ENCODE measurements around the gene TXNL1.

Gene TXNL1

GRCh38 chr18:56562479-56562878 is 75.9 kb downstream of the TXNL1 start:
- H3K9me3 ChIP-seq (ENCODE audit: severe bottlenecking): no peaks in the 10 kb centered on the region
- ATAC-seq (ENCODE audit: low read depth) (no peak), DNase-seq (ENCODE audit: low spot score) (no peak)
- no peaks in the 10 kb centered on the region for H3K36me3 ChIP-seq (ENCODE audit: low read depth)
- no peaks in the 10 kb centered on the region for H3K27me3 ChIP-seq (ENCODE audit: insufficient read depth, poor library complexity, severe bottlenecking)
- H3K4me3 ChIP-seq (ENCODE audit: severe bottlenecking): no peak overlapping the region
- TF ChIP-seq CTCF (IDR thresholded peaks at IDR 0.05; ENCODE audit: poor library complexity, severe bottlenecking): no peak
- no peak overlapping the region for H3K27ac ChIP-seq (ENCODE audit: poor library complexity, severe bottlenecking)
- no peaks in the 10 kb centered on the region for H3K4me1 ChIP-seq (ENCODE audit: insufficient read depth, poor library complexity, severe bottlenecking)

- H3K27ac ChIP-seq (ENCODE audit: poor library complexity, severe bottlenecking): no peak overlapping the region
- DNase-seq (ENCODE audit: low spot score) (no peak), ATAC-seq (ENCODE audit: low read depth) (no peak)
- no peaks in the 10 kb centered on the region for H3K4me1 ChIP-seq (ENCODE audit: insufficient read depth, poor library complexity, severe bottlenecking)
- no peak for TF ChIP-seq CTCF (IDR thresholded peaks at IDR 0.05; ENCODE audit: poor library complexity, severe bottlenecking)
- H3K9me3 ChIP-seq (ENCODE audit: severe bottlenecking): no peaks in the 10 kb centered on the region
- H3K27me3 ChIP-seq (ENCODE audit: insufficient read depth, poor library complexity, severe bottlenecking): no peaks in the 10 kb centered on the region
- no peaks in the 10 kb centered on the region for H3K36me3 ChIP-seq (ENCODE audit: low read depth)
- H3K4me3 ChIP-seq (ENCODE audit: severe bottlenecking): no peak overlapping the region
Observed at GRCh38 chr18:56560992-56561391, 77.4 kb downstream of the TXNL1 start.

- no peaks in the 10 kb centered on the region for H3K9me3 ChIP-seq (ENCODE audit: severe bottlenecking)
- H3K4me3 ChIP-seq (ENCODE audit: severe bottlenecking): no peak overlapping the region
- H3K4me1 ChIP-seq (ENCODE audit: insufficient read depth, poor library complexity, severe bottlenecking): no peaks in the 10 kb centered on the region
- no peak for TF ChIP-seq CTCF (IDR thresholded peaks at IDR 0.05; ENCODE audit: poor library complexity, severe bottlenecking)
- DNase-seq (ENCODE audit: low spot score) (no peak), ATAC-seq (ENCODE audit: low read depth) (no peak)
- H3K36me3 ChIP-seq (ENCODE audit: low read depth): no peaks in the 10 kb centered on the region
- H3K27me3 ChIP-seq (ENCODE audit: insufficient read depth, poor library complexity, severe bottlenecking): no peaks in the 10 kb centered on the region
- H3K27ac ChIP-seq (ENCODE audit: poor library complexity, severe bottlenecking): no peak overlapping the region
Observed at GRCh38 chr18:56559044-56559443, 79.3 kb downstream of the TXNL1 start.

- no peaks in the 10 kb centered on the region for H3K27me3 ChIP-seq (ENCODE audit: insufficient read depth, poor library complexity, severe bottlenecking)
- DNase-seq (ENCODE audit: low spot score) (no peak), ATAC-seq (ENCODE audit: low read depth) (no peak)
- no peaks in the 10 kb centered on the region for H3K9me3 ChIP-seq (ENCODE audit: severe bottlenecking)
- H3K36me3 ChIP-seq (ENCODE audit: low read depth): no peaks in the 10 kb centered on the region
- H3K27ac ChIP-seq (ENCODE audit: poor library complexity, severe bottlenecking): no peak overlapping the region
- H3K4me1 ChIP-seq (ENCODE audit: insufficient read depth, poor library complexity, severe bottlenecking): no peaks in the 10 kb centered on the region
- TF ChIP-seq CTCF (IDR thresholded peaks at IDR 0.05; ENCODE audit: poor library complexity, severe bottlenecking): no peak
- H3K4me3 ChIP-seq (ENCODE audit: severe bottlenecking): no peak overlapping the region
Observed at GRCh38 chr18:56556907-56557306, 81.5 kb downstream of the TXNL1 start.

- ATAC-seq (ENCODE audit: low read depth): no peak
- no peaks in the 10 kb centered on the region for H3K4me1 ChIP-seq (ENCODE audit: insufficient read depth, poor library complexity, severe bottlenecking)
- no peaks in the 10 kb centered on the region for H3K9me3 ChIP-seq (ENCODE audit: severe bottlenecking)
- no peak for TF ChIP-seq CTCF (IDR thresholded peaks at IDR 0.05; ENCODE audit: poor library complexity, severe bottlenecking)
- no peak overlapping the region for H3K27ac ChIP-seq (ENCODE audit: poor library complexity, severe bottlenecking)
- H3K4me3 ChIP-seq (ENCODE audit: severe bottlenecking): no peak overlapping the region
- DNase-seq (ENCODE audit: low spot score): no peak
- no peaks in the 10 kb centered on the region for H3K36me3 ChIP-seq (ENCODE audit: low read depth)
- no peaks in the 10 kb centered on the region for H3K27me3 ChIP-seq (ENCODE audit: insufficient read depth, poor library complexity, severe bottlenecking)
Observed at GRCh38 chr18:56550121-56550520, 88.3 kb downstream of the TXNL1 start.

Measured in RWPE2 (cell line).